Suprapubic skin (tissue), 4 donors: ENCODE data around the gene LSM4. TPM values are rescaled to one million over a fixed set of nuclear protein-coding genes. Genes with fewer than 3 reads are reported as not detected.

ENCODE experiments used
- DNase-seq, 2 donors: peaks; one replicate each; pipeline ENCODE4 v3.0.0-alpha.2; 2019; ENCODE audit warnings: low spot score in 2 of 2
- H3K27ac ChIP-seq: fragments of 200-600 bp; sonication (generic); one replicate; pipeline ENCODE4 v1.5.1; 2019
- H3K27me3 ChIP-seq: fragments of 200-600 bp; sonication (generic); one replicate; pipeline ENCODE4 v1.5.1; 2019
- H3K36me3 ChIP-seq: fragments of 200-600 bp; sonication (generic); one replicate; pipeline ENCODE4 v1.5.1; 2019
- H3K4me1 ChIP-seq: fragments of 200-600 bp; sonication (generic); one replicate; pipeline ENCODE4 v1.5.1; 2019
- H3K4me3 ChIP-seq: fragments of 200-600 bp; sonication (generic); one replicate; pipeline ENCODE4 v1.5.1; 2019; ENCODE audit warnings: mild to moderate bottlenecking
- H3K9me3 ChIP-seq: fragments of 200-600 bp; sonication (generic); one replicate; pipeline ENCODE4 v1.5.1; 2019
- CTCF ChIP-seq, 2 donors: fragments of 200-600 bp in 1 of 2; fragments of 450-650 bp in 1 of 2; sonication (generic) in 1 of 2; IDR thresholded peaks; one replicate each; pipeline ENCODE4 v1.5.1; 2016 to 2019; ENCODE audit warnings: antibody characterized with exemption in 2 of 2, mild to moderate bottlenecking in 1 of 2, moderate library complexity in 1 of 2
- EP300 ChIP-seq: sonication (generic); formaldehyde crosslinking; IDR thresholded peaks from one replicate; pipeline ENCODE4 v1.6.1; 2017; ENCODE audit warnings: antibody characterized with exemption
- POLR2A ChIP-seq, 2 donors: fragments of 450-650 bp; IDR thresholded peaks; one replicate each; pipeline ENCODE4 v1.6.1; 2017; ENCODE audit warnings: antibody characterized with exemption in 2 of 2, mild to moderate bottlenecking in 2 of 2, moderate library complexity in 2 of 2
- POLR2AphosphoS5 ChIP-seq, 3 donors: sonication (generic); formaldehyde crosslinking; IDR thresholded peaks; one replicate each; pipeline ENCODE4 v1.6.1; 2017; ENCODE audit warnings: antibody characterized with exemption in 3 of 3
- WGBS: methylation state at CpG from one replicate; pipeline ENCODE4 v1.1.5; 2018; 5-methylcytosine and 5-hydroxymethylcytosine counted together
- total RNA-seq, 4 donors: library from RNA; depleted of rRNA; stranded (reverse); fragments of >200 nt; gene quantifications; one replicate each; pipeline ENCODE4 v1.1.0, GENCODE V29; 2016

LSM4 gene
- total RNA-seq, 4 donors from 2014 or later = 53.1 to 115 (median 103) TPM

- Histone ChIP-seq H3K27me3 (no peaks in the 10 kb centered on the region), H3K4me3 (no peak overlapping the region), H3K9me3 (no peaks in the 10 kb centered on the region), H3K36me3 (no peaks in the 10 kb centered on the region), H3K4me1 (no peaks in the 10 kb centered on the region), H3K27ac (no peak overlapping the region)
- 93% methylated on average over 17 of the region's 17 CpGs for WGBS
- TF ChIP-seq EP300 (no peak), POLR2AphosphoS5 (IDR thresholded peaks at IDR 0.05) (no peak), POLR2A (IDR thresholded peaks at IDR 0.05) (no peak), CTCF (IDR thresholded peaks at IDR 0.05) (no peak)
- DNase-seq = no peak
Observed at GRCh38 chr19:18348171-18348570, 25.3 kb upstream of the LSM4 start.

- 36% methylated on average over 8 of the region's 8 CpGs for WGBS
- Histone ChIP-seq H3K27me3 (no peaks in the 10 kb centered on the region), H3K36me3 (no peaks in the 10 kb centered on the region), H3K9me3 (no peaks in the 10 kb centered on the region), H3K4me3 (no peak overlapping the region), H3K27ac (no peak overlapping the region), H3K4me1 (peaks cover 6% of the 10 kb centered on the region)
- DNase-seq = no peak
- no peak for TF ChIP-seq CTCF (IDR thresholded peaks at IDR 0.05)
- no peak for TF ChIP-seq POLR2AphosphoS5 (IDR thresholded peaks at IDR 0.05)
- TF ChIP-seq POLR2A (IDR thresholded peaks at IDR 0.05) = no peak
- TF ChIP-seq EP300 = no peak
Observed at GRCh38 chr19:18346091-18346490, 23.2 kb upstream of the LSM4 start.

GRCh38 chr19:18345296-18345695 lies 22.4 kb upstream of the LSM4 start:
- no peak overlapping the region for H3K4me3 ChIP-seq
- TF ChIP-seq POLR2A (IDR thresholded peaks at IDR 0.05) (no peak), CTCF (IDR thresholded peaks at IDR 0.05) (no peak), POLR2AphosphoS5 (IDR thresholded peaks at IDR 0.05) (no peak), EP300 (no peak)
- no peaks in the 10 kb centered on the region for H3K9me3 ChIP-seq
- no peak overlapping the region for H3K27ac ChIP-seq
- H3K27me3 ChIP-seq = no peaks in the 10 kb centered on the region
- H3K36me3 ChIP-seq = no peaks in the 10 kb centered on the region
- DNase-seq = no peak
- peaks cover 12% of the 10 kb centered on the region for H3K4me1 ChIP-seq
- 94% methylated on average over 6 of the region's 6 CpGs for WGBS

GRCh38 chr19:18344582-18344950 lies 21.7 kb upstream of the LSM4 start:
- no peak overlapping the region for H3K27ac ChIP-seq
- no peaks in the 10 kb centered on the region for H3K36me3 ChIP-seq
- 61% methylated on average over 13 of the region's 13 CpGs for WGBS
- H3K9me3 ChIP-seq = no peaks in the 10 kb centered on the region
- peaks cover 18% of the 10 kb centered on the region for H3K4me1 ChIP-seq
- TF ChIP-seq POLR2AphosphoS5 (IDR thresholded peaks at IDR 0.05) = no peak
- no peak for TF ChIP-seq CTCF (IDR thresholded peaks at IDR 0.05)
- no peak for TF ChIP-seq POLR2A (IDR thresholded peaks at IDR 0.05)
- no peak for TF ChIP-seq EP300
- no peak overlapping the region for H3K4me3 ChIP-seq
- DNase-seq = no peak
- no peaks in the 10 kb centered on the region for H3K27me3 ChIP-seq

- WGBS = 73% methylated on average over 8 of the region's 8 CpGs
- no peak overlapping the region for H3K4me3 ChIP-seq
- no peak for DNase-seq
- no peaks in the 10 kb centered on the region for H3K27me3 ChIP-seq
- no peaks in the 10 kb centered on the region for H3K9me3 ChIP-seq
- H3K4me1 ChIP-seq = peaks cover 18% of the 10 kb centered on the region
- H3K36me3 ChIP-seq = no peaks in the 10 kb centered on the region
- TF ChIP-seq CTCF (IDR thresholded peaks at IDR 0.05) = no peak
- TF ChIP-seq POLR2A (IDR thresholded peaks at IDR 0.05) = no peak
- TF ChIP-seq POLR2AphosphoS5 (IDR thresholded peaks at IDR 0.05) = no peak
- TF ChIP-seq EP300 = no peak
- no peak overlapping the region for H3K27ac ChIP-seq
Observed at GRCh38 chr19:18342090-18342632, 19.3 kb upstream of the LSM4 start.
